HG02678 (cell line): ENCODE data around the gene ACO1.
"Not testable (repeated sequence)": the region's sequence is repeated elsewhere in the genome, so short reads cannot be mapped to it uniquely, and the experiment has no call there.

Experiments
- ATAC-seq: cut with Tn5 transposase; IDR thresholded peaks from one replicate; pipeline ENCODE4 v1.9.1; 2021; ENCODE audit warnings: mild to moderate bottlenecking, moderate library complexity; ENCODE audit not compliant: unreplicated experiment

Gene ACO1

DNA sequence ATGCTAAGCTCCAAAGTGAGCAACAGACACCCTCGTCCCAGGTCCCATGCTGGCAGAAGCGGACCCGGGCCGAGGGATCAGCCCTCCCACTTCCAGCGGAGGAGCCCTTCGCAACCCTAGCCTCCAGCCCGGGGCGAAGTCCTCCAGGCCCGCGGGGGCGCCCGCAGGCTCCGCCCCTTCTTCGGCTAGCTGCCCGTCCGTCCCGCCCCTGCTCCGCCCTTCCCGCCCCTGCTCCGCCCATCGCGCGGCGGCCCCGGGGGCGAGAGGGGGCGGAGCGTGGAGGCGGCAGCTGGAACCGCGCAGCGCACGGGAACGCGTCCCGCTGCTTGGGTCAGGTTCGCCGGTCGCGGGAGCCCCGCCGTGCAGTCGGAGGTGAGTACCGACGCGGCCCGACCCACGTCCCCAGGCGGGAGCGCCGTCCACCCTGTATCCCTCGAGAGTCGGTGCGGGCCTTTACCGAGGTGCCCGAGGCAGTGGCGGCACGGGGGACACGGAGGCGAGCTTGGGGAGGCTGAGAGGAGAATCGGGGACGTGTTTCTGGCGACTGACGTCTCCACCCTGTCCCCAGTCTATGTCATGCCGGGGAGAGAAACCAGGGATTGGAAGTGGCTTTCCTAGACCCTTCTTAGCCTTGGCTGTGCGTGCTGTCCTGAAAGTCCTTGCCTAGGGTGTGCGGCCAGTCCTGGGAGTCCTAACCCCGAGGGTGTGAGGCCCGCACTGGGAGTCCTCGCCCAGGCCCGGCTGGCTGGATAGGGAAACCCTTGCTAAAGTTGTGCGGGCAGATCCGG lies at the start of gene ACO1:
Gene ACO1 (plus strand): TSS at position 280 of the 788 bp plus-strand sequence. CDS start 20,864 bp downstream, outside the sequence.
- ATAC-seq: peak; percentile 97

DNA sequence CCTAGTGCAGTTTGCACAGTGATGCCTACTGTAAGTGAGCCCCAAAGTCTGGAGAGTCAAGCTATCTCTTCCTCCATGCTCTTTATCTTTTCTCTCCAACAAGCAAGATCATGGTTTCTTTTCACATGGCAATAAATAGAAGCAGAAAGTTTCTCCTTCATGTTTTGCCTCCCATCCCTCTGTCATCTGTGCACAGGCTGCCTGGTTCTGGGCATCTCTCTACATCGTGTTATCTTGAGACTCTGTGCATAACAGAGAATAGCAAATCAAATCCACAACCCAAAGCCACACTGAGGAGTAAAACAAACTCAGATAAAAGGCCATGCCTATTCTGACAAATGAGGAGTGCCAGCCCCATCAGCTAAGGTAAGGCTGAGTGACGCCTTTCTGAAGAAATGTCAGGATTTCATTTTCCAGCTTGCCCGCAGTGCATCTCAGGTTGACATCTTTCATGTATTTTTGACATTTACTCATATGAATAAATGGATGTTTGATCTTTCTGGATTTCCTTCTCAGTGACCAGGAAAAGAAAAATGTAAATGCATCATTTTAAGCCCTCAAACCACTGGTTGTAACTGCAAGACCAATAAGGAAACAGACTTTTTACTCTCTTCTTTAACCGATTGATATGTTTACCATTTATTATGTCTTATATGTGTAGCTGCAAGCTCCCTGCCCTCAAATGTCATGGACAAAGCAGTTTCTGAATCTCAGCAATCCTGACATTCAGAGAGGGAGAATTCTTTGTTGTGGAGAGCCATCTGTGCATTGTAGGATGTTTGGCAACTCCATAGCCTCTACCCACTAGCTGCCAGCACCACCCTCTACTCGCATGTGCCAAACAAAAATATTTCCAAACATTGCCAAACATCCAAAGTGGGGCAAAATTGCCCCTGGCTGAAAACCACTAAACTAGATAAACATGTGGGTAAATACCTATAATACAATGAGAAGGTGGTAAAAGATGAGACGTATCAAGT lies 49.2 kb upstream of the ACO1 start:
- no peak for ATAC-seq

DNA sequence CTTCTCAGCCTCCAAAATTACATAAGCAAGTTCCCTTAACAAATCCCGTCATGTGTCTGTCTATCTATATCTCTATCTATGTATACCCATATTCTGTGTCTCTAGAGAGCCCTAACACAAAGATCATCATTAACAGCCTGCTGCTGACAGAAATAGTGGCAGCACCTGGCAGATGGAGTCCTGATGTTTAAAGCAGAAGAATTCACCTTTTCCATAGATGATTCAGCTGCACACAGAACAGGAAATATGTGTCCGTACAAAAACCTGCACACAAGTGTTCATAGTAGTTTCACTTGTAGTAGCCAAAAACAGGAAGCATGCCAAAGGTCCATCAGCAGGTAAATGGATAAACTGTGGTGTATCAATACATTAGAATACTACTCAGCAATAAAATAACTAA lies 45.0 kb upstream of the ACO1 start:
- ATAC-seq: peak; percentile 85

DNA sequence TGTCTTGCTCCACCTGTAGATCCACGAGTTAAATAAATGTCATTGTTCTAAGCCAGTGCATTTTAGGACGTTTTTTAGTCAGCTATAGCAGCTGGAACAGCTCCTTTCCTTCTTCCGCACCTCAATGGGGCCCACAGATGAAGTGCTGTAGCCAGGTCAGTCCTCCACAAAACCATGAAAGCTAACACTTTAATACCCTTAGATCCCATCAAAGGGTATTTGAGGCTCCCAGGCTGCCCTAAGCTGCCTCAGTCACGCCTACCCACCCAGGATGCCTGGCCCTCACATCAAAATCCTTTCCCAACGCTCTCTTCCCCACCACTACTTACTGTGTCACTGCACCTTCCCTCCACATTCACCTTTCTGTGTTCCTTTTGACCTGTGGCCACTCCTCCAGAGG lies 44.1 kb upstream of the ACO1 start:
- no peak for ATAC-seq

DNA sequence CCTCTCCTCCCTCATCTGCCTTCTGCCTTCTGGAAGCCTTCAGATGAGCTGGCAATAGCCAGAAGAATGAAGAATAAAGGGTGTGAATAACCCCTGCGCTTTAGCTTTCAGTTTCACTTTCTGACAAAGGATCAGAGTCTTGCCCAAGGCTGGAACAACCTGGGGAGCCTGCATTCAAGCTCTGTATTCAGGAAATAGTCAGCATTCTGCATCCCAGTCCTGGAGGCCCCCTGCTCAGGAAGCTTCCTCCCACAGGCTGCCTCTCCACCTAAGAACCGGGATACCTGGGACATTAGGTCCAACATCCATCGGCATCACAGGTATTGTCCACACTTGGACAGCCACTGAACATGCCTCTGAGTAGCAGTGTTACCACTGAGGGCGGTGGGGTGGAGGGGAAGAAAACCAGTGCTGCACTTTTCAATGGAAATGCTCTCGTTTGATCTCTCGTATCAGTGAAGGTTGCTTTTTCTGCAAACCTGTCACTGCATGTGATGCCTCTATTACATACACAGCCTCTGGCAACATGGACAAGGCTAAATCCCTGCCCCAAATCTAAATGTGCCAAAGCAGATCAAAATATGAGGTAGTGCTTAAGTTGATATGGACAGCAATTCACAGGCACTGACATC lies 39.8 kb upstream of the ACO1 start:
- ATAC-seq: peak; percentile 75

DNA sequence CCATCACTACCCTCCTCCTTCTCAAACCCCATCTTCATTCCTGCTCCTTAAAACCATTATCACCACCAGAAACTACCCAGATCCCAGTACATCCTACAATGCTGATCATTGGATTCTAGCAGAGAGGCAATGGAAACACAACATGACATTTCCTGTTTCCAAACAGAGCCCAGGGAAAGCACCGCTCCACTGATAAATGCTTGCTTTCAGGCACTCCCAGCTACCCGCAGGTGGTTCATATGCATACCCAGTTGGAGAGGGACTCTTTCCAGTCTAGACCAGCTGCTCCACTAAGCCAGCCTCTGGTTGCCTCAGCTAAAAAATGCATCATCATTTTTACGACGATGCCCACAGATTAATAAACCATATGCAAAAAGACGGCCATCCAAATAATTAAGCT lies 39.2 kb upstream of the ACO1 start:
- ATAC-seq: no peak

DNA sequence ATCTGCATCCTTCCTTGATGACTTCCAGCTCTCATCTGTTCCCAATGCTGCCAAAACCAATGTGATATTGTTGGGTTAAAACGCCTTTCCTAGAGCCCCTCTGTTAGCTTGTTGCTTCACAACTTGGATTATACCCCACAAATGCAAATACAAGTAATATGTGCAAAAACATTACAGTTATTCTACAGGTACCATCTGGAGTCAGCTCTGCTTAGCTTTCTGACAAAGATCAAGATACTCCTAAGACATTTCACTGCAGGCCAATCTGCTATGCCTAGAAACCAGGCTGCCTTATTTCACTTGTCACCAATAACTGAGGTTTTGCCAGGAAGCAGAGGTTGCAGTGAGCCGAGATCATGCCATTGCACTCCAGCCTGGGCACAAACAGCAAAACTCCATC lies 36.9 kb upstream of the ACO1 start:
- no peak for ATAC-seq

DNA sequence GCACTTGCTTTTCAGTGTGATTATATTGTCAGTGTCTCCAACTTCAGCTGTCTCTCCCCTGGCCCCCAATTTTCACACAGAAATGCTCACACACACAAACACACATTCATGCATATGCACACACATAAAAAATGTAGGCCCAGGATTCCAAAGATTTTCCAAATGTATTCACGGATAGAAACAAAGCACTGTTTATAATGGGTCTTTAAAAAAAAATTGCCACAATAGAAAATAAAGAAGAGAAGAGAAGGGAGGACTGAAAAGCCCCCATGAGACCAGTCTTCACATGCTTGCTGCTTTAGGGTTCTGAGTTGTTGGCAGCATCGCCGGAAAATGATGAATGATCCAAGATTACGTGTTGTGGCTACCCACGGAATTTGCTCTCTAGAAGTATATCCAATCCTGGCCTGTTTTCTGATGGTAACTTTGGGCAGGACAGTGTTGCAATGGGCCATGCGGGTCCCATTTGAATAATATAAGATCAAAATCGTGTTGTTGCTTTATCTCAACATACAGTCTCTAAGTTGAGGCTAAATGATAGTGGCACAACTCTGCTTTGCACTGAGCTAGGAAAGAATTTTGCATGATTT lies 36.2 kb upstream of the ACO1 start:
- ATAC-seq: no peak

DNA sequence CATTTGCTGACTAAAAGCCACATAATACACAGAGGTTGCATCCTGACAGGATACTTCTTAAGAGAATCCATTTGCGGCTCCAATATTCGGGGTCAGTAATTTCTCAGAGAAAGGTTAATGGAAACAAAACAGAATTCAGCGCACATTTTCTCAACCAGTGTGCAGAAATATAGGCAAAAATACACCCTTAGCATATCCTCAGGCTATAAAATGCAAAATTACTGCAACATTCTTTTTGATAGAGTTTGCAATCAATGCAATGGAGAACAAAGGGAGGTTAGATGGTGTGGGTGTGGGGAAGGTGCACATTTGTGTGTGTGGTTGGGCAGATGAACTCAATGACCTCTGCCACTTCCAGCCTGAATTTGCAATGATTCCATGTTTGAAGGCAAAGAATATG lies 35.4 kb upstream of the ACO1 start:
- ATAC-seq: no peak

DNA sequence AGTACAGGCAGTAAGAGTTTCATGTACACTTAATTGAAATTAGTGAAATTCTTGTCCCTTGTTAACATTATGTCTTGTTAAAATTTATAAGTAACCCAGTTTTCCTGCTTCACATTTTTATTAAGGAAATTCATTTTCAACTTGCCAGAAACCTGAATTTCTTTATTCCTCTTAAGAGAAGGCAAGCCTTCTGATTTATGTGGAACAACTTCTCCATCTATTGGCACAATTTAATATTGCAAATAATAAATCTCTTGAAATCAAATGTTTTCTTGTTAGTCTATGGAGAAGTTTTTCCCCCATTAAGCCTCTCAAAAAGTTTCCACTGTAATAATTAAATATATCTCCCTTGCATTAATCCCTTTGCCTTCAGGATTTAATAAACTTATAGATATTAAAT lies 33.8 kb upstream of the ACO1 start:
- ATAC-seq: no peak

DNA sequence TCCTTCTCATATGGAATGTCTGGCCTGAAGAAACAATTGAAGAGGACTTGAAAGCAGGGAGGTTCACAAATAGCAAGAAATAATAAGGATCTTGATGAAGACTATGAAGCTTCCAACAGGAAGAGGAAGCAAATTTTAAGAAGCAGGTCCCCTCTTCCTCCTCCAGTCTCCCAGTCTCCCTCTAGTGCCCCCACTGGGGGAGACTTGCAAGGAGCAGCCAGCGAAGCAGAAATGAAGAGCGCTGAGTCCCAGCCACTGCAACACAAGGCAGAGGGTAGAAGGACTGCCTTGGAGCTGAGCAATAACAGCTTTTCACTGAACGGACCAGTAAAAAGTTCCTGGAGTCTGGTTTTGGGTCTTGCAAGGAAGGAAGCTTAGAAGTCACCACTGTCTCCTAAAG lies 32.6 kb upstream of the ACO1 start:
- ATAC-seq: no peak

DNA sequence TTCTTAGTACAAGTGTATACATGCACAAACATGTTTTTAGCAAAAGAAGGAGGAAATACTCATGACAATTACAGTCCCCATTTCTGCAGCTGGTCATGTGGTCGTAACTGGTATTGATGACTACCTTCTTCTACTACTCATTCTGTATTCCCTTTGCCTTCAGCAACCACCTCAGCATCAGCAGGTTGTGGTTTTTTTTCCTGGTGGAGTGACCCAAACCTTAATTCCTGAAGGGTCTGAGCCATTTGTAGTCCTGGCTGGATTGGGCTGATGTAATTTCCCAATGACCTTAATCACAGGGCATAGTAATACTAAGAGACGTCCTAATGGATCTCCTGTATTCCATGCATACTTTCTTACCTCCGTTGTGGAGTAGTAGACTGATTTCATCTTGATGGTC lies 31.0 kb upstream of the ACO1 start:
- not testable (repeated sequence) for ATAC-seq

DNA sequence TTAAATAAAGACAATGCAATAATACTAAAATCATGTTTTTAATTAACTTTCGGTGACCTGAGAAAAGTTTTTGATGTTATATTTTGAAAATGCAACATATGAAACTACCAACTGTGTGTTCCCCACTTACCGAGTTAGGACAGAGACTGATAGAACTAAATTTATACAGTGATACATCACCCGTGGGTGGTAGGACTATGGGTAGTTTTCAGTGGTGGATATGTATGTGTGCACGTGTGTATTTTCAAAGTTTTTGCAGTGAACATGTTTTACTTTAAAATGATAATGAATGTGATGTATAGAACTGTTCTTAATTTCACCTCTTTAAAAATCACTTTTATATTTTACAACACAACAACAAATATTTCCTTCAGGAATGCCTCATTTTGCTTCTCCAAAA lies 25.0 kb upstream of the ACO1 start:
- no peak for ATAC-seq

DNA sequence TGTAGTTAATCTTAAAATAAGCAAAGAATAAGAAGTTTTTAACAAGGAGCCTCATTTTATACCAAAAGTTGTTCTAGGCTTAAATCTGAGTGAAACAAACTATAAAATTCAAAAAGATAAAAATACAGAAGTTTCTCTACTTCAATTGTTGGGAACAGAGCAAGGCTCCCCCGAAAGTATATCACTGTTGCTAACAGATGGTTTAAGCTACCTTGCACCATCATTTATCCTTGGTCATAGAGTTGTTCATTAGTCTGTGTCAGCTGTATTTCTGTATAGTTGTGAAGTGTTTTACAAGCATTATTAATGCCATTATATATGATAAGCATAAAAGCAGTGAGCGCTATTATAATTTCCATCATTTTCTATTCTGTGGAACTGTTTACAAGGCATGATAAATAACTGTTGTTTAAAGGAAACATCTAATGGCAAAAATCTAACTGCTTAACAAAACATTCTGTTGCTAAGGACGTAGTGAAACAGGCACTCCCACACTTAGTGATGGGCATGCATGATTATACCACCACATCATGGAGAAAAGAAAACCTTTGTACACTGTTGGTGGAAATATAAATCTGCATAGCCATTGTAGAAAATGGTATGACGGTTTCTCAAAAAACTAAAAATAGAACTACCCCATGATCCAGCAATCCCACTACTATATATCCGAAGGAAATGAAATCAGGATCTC lies 23.3 kb upstream of the ACO1 start:
- ATAC-seq: no peak

DNA sequence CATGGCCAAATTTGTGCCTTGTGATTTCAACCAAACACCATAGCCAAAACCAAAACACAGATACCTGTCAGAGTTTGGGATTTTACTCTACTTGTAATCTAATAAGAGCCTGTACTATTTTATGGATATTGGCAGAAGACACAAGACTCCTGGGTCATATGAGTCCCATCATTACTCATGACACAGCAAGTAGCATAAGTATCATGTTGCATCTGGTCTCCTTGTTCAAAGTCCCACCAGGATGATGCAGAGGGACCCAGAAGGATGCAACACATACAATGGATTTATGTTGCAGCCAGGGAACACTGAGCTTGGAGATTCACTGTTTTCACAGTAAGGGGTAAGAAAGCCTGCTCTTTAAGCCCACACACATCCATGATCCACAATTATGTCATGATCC lies 13.2 kb upstream of the ACO1 start:
- no peak for ATAC-seq

DNA sequence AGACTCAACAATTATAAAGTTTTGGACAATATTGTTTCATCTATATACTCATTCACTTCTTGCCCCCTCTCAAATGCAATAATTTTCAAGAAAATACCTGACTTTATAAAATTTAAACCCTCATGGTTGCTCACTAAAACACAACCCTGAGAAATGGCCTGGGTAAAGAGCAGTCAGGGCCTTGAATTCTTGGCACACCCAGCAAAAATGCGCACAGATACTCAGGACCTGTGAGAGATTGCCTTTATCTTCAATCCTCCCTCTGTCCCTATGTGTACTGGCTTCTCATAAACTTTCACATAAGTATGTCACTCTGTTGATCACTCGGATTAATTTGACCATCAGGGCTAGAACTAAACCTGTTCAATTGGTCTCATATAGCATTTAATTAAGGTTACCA lies 12.8 kb upstream of the ACO1 start:
- ATAC-seq: no peak

DNA sequence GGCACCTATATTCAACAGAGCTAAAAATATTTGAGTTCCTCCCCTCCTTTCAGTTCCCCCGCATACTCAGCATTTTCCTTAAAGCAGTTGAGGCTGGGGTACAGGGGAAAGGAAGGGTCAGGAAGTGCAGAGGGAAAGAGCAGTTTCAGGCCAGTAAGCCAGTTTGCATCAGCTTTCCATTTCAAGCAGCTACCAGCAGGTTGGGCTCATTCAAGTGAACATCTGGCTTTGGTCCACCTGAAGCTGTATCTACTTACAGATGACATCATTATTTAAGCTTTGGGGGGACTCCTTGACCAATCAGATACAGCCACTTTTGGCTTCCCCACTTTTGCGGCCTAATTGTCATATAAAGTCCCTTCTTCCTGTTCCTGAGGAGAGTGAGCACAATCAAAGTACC lies 8.2 kb upstream of the ACO1 start:
- ATAC-seq: no peak

DNA sequence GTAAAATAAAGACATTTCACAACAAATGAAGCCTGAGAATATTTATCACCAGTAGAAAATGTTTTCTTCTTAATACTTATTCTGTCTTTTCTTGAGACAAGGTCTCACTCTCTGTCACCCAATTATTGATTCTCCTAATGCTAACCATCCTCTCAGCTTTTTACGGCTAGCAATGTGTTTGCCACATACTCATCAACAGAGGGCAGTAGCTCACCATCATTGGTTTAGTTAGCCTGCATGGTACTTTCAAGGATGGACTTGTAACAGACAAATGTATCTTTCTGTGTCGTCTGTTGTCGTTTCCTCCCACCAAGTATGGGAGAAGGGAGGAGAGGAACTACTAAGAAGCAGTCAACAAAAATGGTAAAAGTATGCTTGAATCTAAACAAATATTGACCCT lies 5.9 kb upstream of the ACO1 start:
- ATAC-seq: peak; percentile 79

DNA sequence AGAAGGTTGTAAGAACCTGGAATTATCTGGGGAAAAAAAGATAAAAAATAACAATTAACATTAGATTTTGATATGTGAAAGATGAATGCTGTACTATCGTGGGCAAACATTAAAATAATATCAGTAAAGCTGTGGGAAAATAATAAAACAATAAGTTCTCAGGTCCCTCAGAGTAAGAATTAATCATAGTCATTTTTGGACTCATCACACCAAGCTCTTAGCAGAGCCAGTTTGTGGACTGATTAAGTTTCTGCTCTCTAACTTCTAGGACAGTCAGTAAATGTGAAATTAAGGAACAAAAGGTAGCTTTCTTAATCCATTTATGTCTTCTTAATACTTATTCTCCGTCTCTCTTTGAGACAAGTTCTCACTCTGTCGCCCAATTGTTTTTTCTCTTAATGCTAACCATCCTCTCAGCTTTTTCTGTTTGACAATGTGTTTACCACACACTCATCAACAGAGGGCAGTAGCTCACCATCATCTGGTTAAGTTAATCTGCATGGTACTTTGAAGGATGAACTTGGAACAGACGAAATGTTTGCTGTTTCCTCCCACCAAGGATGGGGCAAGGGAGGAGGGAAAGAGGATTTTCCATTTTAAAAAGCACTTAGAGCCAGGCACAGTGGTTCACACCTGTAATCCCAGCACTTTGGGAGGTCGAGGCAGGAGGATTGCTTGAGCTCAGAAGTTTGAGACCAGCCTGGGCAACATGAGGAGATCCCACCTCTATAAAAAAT lies 5.3 kb upstream of the ACO1 start:
- ATAC-seq: peak; percentile 77

DNA sequence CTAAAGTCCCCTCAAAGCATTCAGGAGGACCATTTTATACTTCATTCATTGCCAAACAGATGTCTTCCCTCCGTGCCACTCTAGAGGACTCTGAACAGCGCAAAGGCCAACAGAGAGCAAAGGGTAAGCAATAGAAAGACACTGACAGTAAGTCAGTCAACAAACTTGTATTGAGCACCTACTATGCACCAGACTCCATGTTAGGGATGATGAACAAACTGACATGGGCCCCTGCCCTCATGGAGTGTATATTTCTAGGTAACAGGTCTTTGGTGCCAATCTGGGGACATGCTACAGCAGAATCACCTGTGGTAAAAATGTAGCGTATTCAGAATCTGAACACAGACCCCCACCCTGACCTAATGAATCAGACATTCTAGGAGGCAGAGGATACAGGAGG lies 3.5 kb upstream of the ACO1 start:
- ATAC-seq: no peak
